Ammon's horn (tissue), 1 donor: ENCODE data around the gene CRYBG3.

Source experiments
- DNase-seq: peaks from one replicate; pipeline ENCODE4 v3.0.0-alpha.2; 2016; ENCODE audit warnings: low spot score

The CRYBG3 gene

DNA sequence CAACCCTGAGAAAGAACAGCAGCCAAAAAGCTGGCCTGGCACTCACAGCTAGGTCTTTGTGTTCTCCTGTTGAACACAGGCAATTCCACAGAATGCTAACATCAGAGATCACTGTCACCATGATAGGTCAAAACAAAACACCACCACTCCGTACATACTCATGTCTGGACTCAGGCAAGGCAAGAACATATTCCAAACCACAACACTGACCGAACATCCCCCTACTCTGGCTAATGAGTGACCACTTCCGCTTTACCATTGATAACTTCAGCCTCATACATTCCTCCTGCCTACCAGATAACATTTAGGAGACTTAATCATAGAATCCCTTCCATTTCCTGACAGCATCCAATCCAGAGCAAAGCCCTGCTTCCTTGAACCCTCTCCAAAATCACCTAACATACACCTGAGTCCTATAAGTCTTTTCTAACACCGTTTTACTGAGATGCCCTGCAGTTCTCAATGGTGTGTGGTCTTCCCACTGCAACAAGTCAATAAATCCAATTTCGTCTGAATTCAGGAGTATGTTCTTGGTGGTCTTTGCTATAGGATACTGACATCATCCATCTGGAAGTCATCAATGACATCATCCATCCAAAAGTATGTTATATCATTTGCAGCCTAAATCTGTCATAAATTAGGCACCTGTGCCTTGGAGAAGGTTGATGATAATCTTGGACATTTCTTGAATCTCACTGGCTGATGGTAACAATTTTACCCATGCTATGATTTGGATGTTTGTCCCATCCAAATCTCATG lies 126.7 kb downstream of the CRYBG3 start:
- no peak for DNase-seq

DNA sequence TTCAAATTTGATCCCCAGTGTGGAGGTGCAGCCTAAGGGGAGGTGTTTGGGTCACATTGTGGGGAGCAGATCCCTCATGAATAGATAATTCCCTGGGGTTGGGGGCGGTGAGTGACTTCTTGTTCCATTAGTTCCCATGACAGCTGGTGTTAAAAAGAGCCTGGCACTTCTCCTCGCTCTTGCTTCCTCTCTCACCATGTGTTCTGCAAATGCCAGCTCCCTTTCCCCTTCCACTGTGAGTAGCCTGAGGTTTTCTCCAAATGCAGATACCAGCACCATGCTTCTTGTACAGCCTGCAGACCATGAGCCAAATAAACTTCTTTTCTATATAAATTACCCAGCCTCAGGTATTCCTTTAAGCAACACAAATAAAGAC lies 127.3 kb downstream of the CRYBG3 start:
- peak; percentile 62 for DNase-seq

DNA sequence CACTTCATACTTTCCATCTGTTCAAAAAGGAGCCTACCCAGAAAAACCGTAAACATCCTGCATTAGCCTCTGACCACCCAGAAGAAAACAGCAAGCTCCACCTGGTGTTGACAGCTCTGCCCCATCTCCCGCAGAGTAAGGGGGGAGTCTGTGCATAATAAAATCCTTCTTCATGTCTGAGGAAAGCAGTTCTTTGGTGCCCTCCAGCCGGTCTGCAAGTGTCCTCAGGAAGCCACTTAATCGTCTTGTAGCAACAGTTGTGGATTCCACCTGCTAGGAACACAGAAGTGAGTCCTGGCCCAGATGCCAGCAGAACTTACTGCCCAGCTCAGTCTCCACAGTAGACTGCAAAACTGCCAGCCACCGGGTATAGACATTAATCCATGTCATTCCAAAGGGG lies 127.9 kb downstream of the CRYBG3 start:
- DNase-seq = no peak

DNA sequence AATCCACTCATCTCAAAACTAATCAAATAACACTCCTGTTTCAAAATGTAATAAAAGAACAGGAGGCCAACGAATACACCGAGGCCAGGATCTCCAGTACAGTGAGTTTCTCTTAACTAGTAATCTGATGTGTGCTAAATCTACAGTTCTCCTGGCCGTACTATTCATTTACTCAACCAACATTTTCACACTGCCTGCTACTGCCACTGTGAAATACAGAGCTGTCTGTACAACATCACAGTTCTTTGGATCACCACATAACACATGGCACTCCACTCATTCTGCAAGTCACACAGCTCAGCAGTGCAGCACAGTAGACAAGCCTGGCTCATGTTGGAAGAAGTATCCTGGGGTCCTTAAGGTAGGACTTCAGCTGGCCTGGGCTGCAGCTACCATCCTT lies 128.5 kb downstream of the CRYBG3 start:
- peak; percentile 59 for DNase-seq

DNA sequence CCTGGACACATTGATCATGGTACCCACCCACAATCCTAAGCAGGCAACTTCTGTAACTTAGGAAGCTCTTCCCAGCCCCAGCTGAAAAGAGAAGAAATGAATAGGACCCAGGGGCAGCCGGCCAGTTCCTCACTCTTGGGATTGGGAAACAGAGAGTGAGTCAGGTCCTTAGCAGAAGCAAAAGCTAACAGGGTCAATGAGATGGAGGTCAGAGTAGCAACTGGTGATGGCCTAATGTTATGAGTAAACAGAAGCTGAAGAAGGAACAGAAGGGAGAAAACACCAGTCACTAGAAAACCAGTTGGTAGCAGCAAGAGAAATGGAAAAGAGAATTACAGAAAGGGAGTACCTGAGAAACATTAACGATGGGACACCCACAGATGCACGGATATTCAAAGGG lies 130.5 kb downstream of the CRYBG3 start:
- DNase-seq = no peak

DNA sequence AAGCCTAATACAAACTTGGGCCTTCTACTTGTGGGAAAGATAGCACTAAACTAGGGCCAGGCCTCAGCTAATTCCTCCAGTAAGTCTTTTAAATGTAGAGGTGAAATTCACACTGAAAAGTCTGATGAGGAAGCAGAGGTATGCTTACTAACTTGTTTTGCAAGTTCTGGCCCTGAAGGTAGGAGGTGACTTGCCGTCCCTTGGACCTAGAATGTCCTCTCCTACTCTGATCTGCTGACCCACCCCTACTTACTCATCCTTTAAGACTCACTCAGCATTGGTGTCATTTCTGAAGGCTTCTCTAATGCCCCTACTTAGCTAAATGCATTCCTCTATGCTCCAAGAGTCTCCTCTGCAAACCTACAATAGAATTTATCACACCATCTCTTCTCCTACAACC lies 131.1 kb downstream of the CRYBG3 start:
- no peak for DNase-seq

DNA sequence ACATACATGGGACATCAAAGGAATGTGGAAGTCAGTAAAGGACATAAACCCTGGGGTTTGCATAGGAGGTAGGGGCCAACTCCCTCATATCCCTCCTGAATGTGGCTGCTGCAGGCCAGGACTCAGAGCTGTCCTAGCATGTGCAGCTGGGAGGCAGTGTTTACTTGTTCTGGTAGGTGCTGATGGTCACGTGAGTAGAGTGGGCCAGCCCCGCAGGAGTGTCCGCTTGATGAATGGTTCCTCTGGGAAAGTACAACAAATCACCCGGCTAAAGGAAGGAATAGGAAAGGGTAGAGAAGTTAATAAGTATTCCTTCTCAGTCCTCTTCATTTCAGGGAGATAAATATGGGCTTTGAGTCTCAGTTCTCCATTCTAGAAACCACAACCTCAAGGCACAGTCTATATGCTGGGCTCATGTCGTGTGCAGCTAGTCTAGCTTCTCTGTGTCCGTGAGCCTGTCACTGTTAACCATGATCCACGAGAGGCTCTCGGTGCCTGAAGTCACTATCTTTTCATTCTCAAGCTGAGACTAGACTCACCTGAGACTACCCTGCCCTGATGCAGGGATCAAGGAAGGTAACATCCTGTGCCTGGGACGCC lies 132.5 kb downstream of the CRYBG3 start:
- no peak for DNase-seq

DNA sequence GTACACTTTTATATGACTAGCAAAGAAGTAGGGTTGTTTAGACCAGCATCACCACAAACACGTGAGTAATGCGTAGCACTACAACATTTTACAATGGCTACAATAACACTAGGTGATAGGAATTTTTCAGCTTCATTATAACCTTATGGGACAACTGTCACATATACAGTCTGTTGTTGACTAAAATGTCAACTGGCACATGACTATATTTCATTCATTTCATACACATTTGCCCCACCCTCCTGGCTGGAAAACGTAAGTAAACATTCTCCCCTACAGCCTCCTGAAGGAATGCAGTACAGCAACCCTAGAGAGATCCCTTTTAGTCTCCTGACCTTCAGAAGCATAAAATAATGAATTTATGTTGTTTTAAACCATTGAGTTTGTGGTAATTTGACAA lies 134.2 kb downstream of the CRYBG3 start:
- no peak for DNase-seq

DNA sequence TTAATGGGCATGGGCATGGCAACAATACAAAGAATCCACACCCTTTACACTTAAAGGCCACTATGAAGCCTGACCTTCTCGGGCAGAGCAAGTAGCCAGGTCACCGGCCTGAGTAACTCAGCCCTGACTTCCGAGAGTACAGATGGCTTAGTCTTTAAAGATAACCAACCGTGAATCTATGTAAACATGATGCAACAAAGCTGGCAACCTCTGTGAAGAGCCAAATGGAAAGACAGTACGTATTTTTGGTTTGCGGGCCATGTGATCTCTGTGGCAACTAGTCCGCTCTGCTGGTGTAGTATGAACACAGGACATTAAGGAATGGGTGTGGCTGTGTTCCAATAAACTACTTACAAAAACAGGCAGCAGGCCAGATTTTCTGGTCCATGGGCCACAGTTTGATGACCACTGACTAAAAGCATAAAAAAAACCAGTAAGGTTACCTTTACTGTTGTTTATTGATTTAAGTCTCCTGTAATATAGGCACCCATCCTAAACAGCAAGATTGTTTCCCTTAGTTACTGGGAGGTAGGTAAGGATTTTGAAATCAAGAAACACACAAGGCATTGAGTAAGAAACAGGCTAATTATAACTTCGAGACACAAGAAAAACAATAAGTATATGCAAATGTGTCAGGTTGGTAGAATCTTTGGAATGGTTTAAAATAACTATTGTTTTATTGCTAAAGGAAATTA lies 136.0 kb downstream of the CRYBG3 start:
- no peak for DNase-seq

DNA sequence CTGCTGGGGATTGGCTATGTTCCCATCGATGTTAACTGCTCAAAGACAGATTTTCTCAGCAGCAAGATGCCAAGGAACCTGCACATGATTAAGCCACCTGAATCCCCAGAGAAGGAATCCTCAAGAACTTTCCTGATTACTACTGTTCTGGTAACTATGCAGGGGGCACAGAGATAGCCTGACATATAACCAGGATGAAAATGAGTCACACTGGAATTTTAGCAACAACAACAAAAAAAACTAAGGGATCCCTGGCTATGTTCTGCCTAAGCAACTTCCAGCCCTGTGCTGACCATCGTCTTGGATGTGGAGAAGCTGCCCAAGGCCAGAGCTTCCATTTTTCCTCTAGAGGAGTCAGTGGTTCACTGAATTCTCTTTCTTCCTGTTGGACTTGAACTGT lies 136.6 kb downstream of the CRYBG3 start:
- no peak for DNase-seq

DNA sequence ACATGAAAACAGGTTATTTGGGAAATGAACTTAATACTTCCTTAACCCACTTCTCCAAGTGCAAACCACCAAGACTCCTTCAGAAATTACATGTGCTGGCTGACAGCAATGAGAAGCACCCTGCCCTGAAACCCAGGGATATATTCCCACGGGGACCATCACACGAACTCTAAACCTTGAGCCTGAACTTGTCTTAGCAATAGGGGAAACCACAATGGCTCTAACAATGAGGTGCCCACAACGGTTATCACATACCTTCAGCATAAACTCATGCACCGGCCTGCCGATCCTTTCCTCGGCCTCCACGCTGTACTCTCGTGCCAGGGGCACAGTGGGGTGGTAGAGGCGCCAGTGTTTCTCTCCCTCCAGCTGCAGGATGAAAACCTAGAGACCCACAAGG lies 137.0 kb downstream of the CRYBG3 start:
- DNase-seq = no peak

DNA sequence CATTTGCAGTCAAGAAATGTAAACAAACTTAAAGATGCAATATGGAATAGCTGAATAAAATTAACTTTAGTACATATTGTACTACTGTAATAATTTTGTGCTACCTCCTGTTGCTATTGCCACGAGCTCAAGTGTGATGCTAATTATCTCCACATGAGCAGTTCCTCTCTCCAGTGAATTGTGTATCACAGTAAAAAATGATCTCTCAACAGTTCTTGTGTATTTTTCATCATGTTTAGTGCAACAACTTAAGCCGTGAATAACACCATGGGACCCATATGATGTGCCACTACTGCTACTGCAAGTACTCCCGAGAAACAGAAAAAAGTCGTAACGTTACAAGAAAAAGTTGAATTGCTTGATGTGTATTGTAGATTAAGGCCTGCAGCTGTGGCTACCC lies 138.1 kb downstream of the CRYBG3 start:
- DNase-seq = no peak

DNA sequence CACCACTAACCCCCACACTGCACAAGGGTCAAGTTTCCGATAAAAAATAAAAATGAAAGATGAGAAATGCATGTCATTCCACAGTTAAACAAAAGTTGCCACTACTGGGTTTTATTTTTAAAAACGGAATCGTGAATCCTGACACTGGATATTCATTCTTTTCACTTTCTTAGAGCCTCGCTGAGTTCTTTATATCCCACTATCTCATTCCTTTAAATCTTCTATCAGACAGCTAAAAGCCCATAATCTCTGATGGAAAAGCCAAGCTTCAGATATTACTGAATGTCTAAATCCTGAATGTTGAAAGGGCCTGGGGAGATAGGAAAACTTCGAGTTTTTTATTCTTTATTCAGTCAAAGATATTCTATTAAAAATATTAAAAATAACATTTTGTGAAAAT lies 138.7 kb downstream of the CRYBG3 start:
- DNase-seq = no peak

DNA sequence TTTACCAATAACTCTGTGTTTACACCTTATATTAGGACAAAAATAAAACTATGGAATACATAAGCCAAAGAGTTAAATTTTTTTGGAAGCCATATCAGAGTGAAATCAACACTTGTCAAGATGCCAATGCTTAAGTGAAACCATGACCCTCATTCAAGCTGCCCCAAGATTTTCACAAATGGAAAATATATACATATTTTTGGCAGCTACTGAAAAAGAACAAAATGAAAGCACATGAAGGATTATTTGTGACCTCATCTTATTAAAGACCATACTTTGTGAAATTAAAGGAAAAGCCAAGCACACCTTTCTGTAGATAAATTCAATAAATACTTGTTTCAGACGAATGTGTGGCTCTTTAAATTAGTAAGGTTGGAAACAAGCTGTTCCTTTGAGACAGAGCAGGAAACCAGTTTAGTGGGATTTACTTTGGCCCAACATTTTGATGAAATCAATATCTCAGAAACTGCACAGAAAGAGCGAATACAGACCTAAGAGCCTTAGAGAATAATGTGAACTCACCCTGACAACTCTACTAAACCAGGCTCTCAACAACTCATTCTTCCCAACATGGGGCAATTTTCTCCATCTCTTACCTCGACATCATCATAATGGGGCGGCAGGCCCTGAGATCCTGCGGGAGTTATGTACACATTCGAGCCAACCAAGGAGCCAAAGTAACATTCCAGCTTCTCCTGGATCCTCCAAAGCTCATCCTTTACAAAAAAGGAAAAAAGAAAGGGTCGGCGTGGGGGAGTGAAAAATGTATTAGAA lies 139.4 kb downstream of the CRYBG3 start:
- no peak for DNase-seq

DNA sequence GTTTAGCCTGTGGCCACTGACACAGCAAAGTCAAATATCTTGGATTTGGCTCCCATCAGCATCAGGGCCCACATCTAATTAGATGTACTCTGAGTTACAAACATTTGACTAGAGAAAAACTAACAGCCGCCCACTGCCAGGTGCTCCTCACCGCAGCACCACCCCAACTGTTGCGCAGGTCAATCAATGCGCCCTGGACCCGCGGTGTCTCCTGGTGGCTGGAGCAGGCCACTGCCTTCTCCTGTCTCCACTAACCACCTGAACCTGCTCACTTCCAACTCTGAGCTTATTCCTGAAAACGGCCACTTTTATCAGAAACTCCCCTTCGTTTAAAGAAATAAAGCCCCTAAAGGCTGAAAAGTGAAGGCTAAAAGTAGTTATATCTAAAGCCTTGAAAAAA lies 146.2 kb downstream of the CRYBG3 start:
- DNase-seq = no peak

DNA sequence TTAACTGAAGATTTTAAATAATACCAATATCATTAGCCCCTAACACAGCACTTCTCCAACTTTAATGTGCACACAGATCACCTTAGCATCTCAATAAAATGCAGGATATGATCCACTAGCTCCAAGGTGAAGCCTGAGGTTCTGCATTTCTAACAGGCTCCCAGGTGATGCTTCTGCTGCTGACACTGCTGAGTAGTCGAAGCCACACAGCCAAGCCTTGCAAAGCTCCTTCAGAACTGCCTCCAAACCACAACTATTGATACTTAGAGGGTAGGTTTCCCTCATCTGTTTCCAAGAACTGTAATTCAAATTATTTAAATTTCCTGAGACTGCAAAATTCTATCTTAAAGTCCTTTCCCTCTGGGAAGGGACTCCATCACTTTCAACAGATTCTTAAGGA lies 146.6 kb downstream of the CRYBG3 start:
- DNase-seq = no peak

DNA sequence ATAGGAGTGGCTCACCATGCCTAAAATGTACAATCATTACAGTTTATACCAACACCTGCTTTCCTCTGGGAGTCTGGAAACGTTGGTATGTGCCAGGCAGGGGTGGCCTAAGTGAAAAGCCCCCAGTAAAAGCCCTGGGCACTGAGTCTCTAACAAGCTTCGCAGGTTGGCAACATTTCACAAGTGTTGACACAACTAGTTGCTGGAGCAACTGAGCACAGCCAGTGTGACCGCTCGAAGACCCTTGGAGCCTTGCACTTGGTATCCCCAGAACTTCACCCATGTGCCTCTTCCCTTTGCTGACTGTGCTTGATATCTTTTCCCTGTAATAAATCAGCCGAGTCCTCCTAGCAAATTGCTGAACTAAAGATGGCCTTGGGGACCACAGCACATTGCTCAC lies 147.7 kb downstream of the CRYBG3 start:
- no peak for DNase-seq

DNA sequence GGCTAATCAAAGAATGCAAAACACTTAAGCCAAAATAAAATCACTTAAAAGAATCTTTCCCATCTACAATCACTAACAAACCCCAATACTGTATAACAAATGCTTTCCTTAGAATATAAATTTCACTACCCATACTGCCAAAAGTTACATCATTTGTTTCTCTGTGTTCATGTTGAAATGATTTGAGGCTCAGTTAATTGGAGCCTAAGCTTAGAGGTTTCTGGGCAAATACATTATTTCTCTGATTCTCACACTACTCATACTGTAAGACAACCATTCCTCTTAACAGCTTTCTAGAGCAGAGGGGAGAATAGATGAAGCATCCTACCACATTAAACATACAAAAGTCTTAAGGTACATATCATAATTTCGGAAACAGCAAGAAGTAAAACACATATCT lies 148.3 kb downstream of the CRYBG3 start:
- no peak for DNase-seq

DNA sequence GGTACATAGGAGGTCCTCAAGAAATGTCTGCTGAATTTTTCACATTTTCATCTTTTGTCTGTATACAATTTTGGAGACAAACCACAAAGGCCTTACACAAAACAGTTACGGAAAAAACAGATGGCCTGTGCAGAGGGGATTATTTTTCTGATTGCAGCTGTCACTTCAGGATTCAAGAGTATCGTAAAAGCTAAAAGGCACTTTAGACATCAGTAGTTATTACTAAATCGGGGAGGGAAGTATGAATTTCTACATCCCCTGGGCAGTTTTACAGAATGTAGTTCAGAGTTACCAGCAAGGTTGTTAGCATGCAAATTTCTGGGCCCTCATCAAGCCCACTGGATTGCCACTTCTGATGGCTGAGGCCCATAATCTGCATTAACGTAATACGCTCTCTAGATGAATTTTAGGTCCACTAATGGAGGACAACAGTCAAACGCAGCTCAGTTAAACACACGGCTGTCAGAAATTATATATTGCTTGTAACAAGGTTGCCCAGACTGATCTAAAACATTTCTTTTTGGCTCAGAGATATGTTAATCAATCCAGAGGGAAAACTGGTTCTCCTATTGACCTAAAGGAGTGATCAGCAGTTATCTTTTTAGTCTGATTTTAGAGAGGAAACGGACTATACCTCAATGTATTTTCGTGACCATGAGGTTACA lies 149.3 kb downstream of the CRYBG3 start:
- DNase-seq = no peak

DNA sequence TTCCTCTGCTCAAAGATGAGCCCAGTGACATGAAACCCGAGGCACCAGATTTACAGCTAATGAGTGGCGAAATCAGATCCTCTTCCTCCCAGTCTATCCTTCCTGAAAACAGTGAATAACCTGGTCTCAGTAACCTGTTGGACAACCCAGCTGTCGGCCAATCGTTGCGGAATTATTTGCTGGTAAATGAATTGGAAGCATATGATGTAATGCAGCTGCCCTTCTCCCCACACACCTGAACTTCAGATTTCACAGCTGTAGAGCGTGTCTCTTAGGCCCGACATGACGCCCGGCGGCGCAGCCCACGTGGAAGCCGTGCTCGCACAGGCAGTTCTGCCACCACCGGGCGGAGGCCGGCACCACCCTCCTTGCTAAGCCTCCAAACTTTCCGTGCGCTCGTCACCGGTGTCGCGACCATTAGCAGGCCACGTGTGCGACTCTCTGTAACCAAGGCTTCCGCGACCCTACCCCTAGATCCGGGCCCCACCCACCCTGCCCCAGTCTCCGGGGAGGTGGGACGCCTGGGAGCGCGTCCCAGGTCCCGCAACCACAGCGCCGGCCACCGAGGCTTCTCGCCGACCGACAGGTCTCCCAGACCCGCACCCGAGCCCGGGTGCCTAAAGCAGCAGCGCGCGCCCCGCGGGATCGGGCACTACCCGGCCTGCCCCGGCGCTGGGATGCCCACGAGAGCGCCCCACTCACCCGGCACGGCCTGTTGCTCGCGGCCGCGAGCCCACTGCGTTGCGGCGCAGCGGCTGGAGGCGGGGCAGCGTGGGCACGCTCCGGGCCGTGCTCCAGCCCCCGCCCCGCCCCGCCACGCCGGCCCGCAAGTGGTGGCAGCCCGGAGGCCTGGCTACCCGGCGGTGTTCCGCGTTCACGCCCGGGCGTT lies 150.1 kb downstream of the CRYBG3 start, which contains the start of gene RIOX2:
RIOX2 (minus strand) TSS at position 753 of the 889 bp plus-strand sequence. CDS start 4,838 bp downstream, outside the sequence.
- peak; percentile 81 for DNase-seq

DNA sequence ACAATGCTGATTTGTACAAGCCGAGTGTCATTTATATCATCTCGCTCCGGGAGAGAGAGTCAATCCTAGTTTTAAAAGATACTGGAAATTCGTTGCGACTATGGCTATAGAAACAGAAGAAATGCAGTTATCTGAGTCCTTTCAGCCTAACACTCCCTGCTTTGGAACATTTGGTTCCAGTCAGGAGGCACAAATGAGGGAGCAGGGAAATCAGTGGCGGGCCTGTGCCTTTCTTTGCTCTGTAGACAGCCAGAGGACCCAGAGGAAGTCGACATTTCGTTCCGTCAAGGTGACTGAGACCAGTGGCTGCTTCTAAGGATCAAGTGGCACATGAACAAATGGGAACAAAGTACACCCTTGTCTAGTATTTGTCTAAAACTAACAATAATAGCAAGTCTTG lies 151.2 kb downstream of the CRYBG3 start:
- DNase-seq = no peak
